ENCODE data around the gene ASB6.

GRCh38 chr9:129619787-129620668, 21.9 kb downstream of the ASB6 start:
- peak in 1 of 2 experiments; percentile 29; a peak in 2 of 4 replicates for TF ChIP-seq CTCF (conservative IDR thresholded peaks at IDR 0.05; ENCODE audit: low read depth in 2 of 2)
- no peak for TF ChIP-seq NANOG (IDR thresholded peaks at IDR 0.05; ENCODE audit: borderline replicate concordance)
- no peak for TF ChIP-seq REST (IDR thresholded peaks at IDR 0.05; ENCODE audit: unreplicated experiment)
- TF ChIP-seq CREB1 (CRISPR knock-in tag; IDR thresholded peaks at IDR 0.05; ENCODE audit: low read depth) = no peak
- TF ChIP-seq EZH2phosphoT487 (IDR thresholded peaks at IDR 0.05; ENCODE audit: unreplicated experiment) = no peak
- peak; percentile 17 for TF ChIP-seq EZH2 (IDR thresholded peaks at IDR 0.05; ENCODE audit: low read depth, unreplicated experiment)
- peak; percentile 35; the same call in 1 of the 2 replicates for TF ChIP-seq POLR2AphosphoS5 (IDR thresholded peaks at IDR 0.05; ENCODE audit: low read depth)
- TF ChIP-seq ETS1 (IDR thresholded peaks at IDR 0.05) = no peak
- no peak for TF ChIP-seq JUNB (IDR thresholded peaks at IDR 0.05; ENCODE audit: unreplicated experiment)
- no peak for TF ChIP-seq ZNF462 (CRISPR knock-in tag; IDR thresholded peaks at IDR 0.05)
- TF ChIP-seq ZNF331 (CRISPR knock-in tag; IDR thresholded peaks at IDR 0.05; ENCODE audit: low read depth) = no peak
- no peak for TF ChIP-seq ZNF114 (CRISPR knock-in tag; IDR thresholded peaks at IDR 0.05)
- no peak for TF ChIP-seq STAT1 (IDR thresholded peaks at IDR 0.05; ENCODE audit: unreplicated experiment)
